ENCODE results near the gene MCFD2. TPM values are rescaled to one million over a fixed set of nuclear protein-coding genes. Genes with fewer than 3 reads are reported as not detected.
"Not testable (repeated sequence)": the region's sequence is repeated elsewhere in the genome, so short reads cannot be mapped to it uniquely, and the experiment has no call there.

MCFD2 gene
- polyA plus RNA-seq, 1 donor = 40.0 TPM

GRCh38 chr2:46937471-46937901, 21.9 kb upstream of the MCFD2 start:
- no peak for DNase-seq (ENCODE audit: low read depth)

- no peak for DNase-seq (ENCODE audit: low read depth)
Observed at GRCh38 chr2:46936566-46936965, 21.0 kb upstream of the MCFD2 start.

GRCh38 chr2:46935071-46935470, 19.5 kb upstream of the MCFD2 start:
- no peak for DNase-seq (ENCODE audit: low read depth)

- DNase-seq (ENCODE audit: low read depth) = no peak
Observed at GRCh38 chr2:46929612-46930011, 14.0 kb upstream of the MCFD2 start.

GRCh38 chr2:46926863-46927262, 11.3 kb upstream of the MCFD2 start:
- DNase-seq (ENCODE audit: low read depth) = no peak

GRCh38 chr2:46925474-46926351, 10.1 kb upstream of the MCFD2 start:
- no peak for DNase-seq (ENCODE audit: low read depth)

- DNase-seq (ENCODE audit: low read depth) = no peak
Observed at GRCh38 chr2:46924608-46925007, 9.0 kb upstream of the MCFD2 start.

GRCh38 chr2:46924038-46924437, 8.4 kb upstream of the MCFD2 start:
- no peak for DNase-seq (ENCODE audit: low read depth)

- no peak for DNase-seq (ENCODE audit: low read depth)
Observed at GRCh38 chr2:46923041-46923528, 7.5 kb upstream of the MCFD2 start.

GRCh38 chr2:46922606-46923005, 7.0 kb upstream of the MCFD2 start:
- no peak for DNase-seq (ENCODE audit: low read depth)

GRCh38 chr2:46921676-46922448, 6.3 kb upstream of the MCFD2 start:
- DNase-seq (ENCODE audit: low read depth) = no peak

- no peak for DNase-seq (ENCODE audit: low read depth)
Observed at GRCh38 chr2:46917628-46918027, 2.0 kb upstream of the MCFD2 start.

GRCh38 chr2:46915811-46916630, 415 bp upstream of the MCFD2 start:
- DNase-seq (ENCODE audit: low read depth) = peak; percentile 79

GRCh38 chr2:46914578-46915230, 902 bp downstream of the MCFD2 start:
- no peak for DNase-seq (ENCODE audit: low read depth)

GRCh38 chr2:46913471-46914381, 1.9 kb downstream of the MCFD2 start:
- no peak for DNase-seq (ENCODE audit: low read depth)

GRCh38 chr2:46909771-46910419, 5.7 kb downstream of the MCFD2 start:
- DNase-seq (ENCODE audit: low read depth) = no peak

- DNase-seq (ENCODE audit: low read depth) = no peak
Observed at GRCh38 chr2:46909150-46909549, 6.5 kb downstream of the MCFD2 start.

- DNase-seq (ENCODE audit: low read depth) = not testable (repeated sequence)
Observed at GRCh38 chr2:46904908-46905678, 10.5 kb downstream of the MCFD2 start.

- not testable (repeated sequence) for DNase-seq (ENCODE audit: low read depth)
Observed at GRCh38 chr2:46902980-46903379, 12.6 kb downstream of the MCFD2 start.
